Smooth muscle cell (in vitro differentiated cells): ENCODE results near the gene CC2D1B. TPM values are rescaled to one million over a fixed set of nuclear protein-coding genes. Genes with fewer than 3 reads are reported as not detected.

Source experiments
- DNase-seq: peaks from one replicate; lab custom pipeline; 2025; ENCODE audit not compliant: unreplicated experiment; lab: John Stamatoyannopoulos, UW
- H2AFZ ChIP-seq: fragments of 200-600 bp; sonication (generic); 2 replicates; pipeline ENCODE4 v1.6.0; 2016; ENCODE audit warnings: antibody characterized with exemption, low read depth, mild to moderate bottlenecking
- H3F3A ChIP-seq: fragments of 200-600 bp; sonication (generic); 2 replicates; pipeline ENCODE4 v1.6.0; 2017; ENCODE audit warnings: antibody characterized with exemption, low read depth
- H3K27ac ChIP-seq: fragments of 200-600 bp; sonication (generic); 2 replicates; pipeline ENCODE4 v1.5.1; 2016; ENCODE audit warnings: low read depth, mild to moderate bottlenecking
- H3K27me3 ChIP-seq: fragments of 200-600 bp; sonication (generic); 2 replicates; pipeline ENCODE4 v1.6.1; 2016; ENCODE audit warnings: low read depth, mild to moderate bottlenecking
- H3K36me3 ChIP-seq: fragments of 200-600 bp; sonication (generic); 2 replicates; pipeline ENCODE4 v1.5.1; 2016; ENCODE audit warnings: low read depth
- H3K4me1 ChIP-seq: fragments of 200-600 bp; sonication (generic); 2 replicates; pipeline ENCODE4 v1.5.1; 2016; ENCODE audit warnings: low read depth
- H3K4me2 ChIP-seq: fragments of 200-600 bp; sonication (generic); 2 replicates; pipeline ENCODE4 v1.6.0; 2016; ENCODE audit warnings: mild to moderate bottlenecking
- H3K4me3 ChIP-seq: fragments of 200-600 bp; sonication (generic); 2 replicates; pipeline ENCODE4 v1.5.1; 2016; ENCODE audit warnings: mild to moderate bottlenecking
- H3K79me2 ChIP-seq: fragments of 200-600 bp; sonication (generic); 2 replicates; pipeline ENCODE4 v1.6.0; 2016; ENCODE audit warnings: low read depth, mild to moderate bottlenecking
- H3K9ac ChIP-seq: fragments of 200-600 bp; sonication (generic); 2 replicates; pipeline ENCODE4 v1.6.0; 2016; ENCODE audit warnings: low read depth
- H3K9me3 ChIP-seq: fragments of 200-600 bp; sonication (generic); replicated peaks from 2 replicates; pipeline ENCODE4 v1.5.1; 2016; ENCODE audit warnings: low read depth
- H4K20me1 ChIP-seq: fragments of 200-600 bp; sonication (generic); 2 replicates; pipeline ENCODE4 v1.6.0; 2016; ENCODE audit warnings: low read depth
- WGBS: methylation state at CpG from one replicate; pipeline ENCODE4 v1.1.7; 2016; ENCODE audit warnings: low lambda C conversion rate; 5-methylcytosine and 5-hydroxymethylcytosine counted together
- polyA plus RNA-seq: library from polyadenylated mRNA; unstranded; fragments of >200 nt; fragmentation: Nextera tagmentation; extraction: Ambion mirVana; gene quantifications from 2 replicates; pipeline ENCODE4 v1.2.1, GENCODE V29; 2016
- total RNA-seq: library from RNA; depleted of rRNA; stranded (reverse); fragments of >200 nt; gene quantifications from 2 replicates; pipeline ENCODE4 v1.2.3, GENCODE V29; 2014
- TF ChIP-seq, protein P1 (sequence below): fragments of 200-600 bp; sonication (generic); IDR thresholded peaks from 2 replicates; pipeline ENCODE4 v1.5.1; 2017; ENCODE audit warnings: borderline replicate concordance, mild to moderate bottlenecking, antibody characterized with exemption; ENCODE audit not compliant: insufficient read depth, poor library complexity, severe bottlenecking

CC2D1B gene
- total and polyA plus RNA-seq, 2 experiments from 2014 or later, result 7.9 to 12.5 TPM

- Histone ChIP-seq H3F3A (peaks cover 28% of the 10 kb centered on the region), H3K9ac (no peak overlapping the region), H3K36me3 (peaks cover 15% of the 10 kb centered on the region), H3K27ac (no peak overlapping the region), H2AFZ (no peak overlapping the region), H3K27me3 (no peaks in the 10 kb centered on the region), H3K4me1 (peaks cover 10% of the 10 kb centered on the region), H3K4me2 (no peak overlapping the region), H3K79me2 (no peaks in the 10 kb centered on the region), H4K20me1 (no peaks in the 10 kb centered on the region), H3K4me3 (no peak overlapping the region), H3K9me3 (no peaks in the 10 kb centered on the region)
- DNase-seq, result no peak
- TF ChIP-seq, protein P1, sequence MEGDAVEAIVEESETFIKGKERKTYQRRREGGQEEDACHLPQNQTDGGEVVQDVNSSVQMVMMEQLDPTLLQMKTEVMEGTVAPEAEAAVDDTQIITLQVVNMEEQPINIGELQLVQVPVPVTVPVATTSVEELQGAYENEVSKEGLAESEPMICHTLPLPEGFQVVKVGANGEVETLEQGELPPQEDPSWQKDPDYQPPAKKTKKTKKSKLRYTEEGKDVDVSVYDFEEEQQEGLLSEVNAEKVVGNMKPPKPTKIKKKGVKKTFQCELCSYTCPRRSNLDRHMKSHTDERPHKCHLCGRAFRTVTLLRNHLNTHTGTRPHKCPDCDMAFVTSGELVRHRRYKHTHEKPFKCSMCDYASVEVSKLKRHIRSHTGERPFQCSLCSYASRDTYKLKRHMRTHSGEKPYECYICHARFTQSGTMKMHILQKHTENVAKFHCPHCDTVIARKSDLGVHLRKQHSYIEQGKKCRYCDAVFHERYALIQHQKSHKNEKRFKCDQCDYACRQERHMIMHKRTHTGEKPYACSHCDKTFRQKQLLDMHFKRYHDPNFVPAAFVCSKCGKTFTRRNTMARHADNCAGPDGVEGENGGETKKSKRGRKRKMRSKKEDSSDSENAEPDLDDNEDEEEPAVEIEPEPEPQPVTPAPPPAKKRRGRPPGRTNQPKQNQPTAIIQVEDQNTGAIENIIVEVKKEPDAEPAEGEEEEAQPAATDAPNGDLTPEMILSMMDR, result no peak
- 95% methylated on average over 8 of the region's 8 CpGs for WGBS
These were observed 10.6 kb downstream of the CC2D1B start for GRCh38 chr1:52355436-52355835.

DNA sequence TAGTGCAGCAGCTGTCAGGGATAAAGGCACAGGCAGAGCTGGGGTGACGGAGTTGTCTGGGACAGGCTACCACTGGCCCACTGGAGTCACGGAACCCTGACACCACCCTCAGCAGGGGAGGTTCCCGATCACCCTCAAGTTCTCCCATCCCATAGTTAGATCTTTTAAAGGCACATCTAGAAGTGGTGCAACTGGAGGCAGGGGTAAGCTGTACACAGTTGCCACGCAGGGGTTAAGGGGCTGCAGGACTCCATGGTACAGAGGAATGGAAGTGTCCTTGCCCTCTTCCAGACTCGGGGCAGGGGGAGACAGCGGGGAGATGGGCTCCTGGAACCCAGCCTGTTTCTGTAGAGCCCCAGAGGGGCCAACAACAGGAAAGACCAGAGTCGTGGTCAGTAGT, 13.3 kb downstream of the CC2D1B start:
- Histone ChIP-seq H3K4me3 (no peak overlapping the region), H4K20me1 (no peaks in the 10 kb centered on the region), H3K27ac (peak overlapping the region; percentile 89), H3K4me2 (no peak overlapping the region), H3K4me1 (peaks cover 11% of the 10 kb centered on the region), H3F3A (peaks cover 33% of the 10 kb centered on the region), H3K36me3 (peaks cover 15% of the 10 kb centered on the region), H3K27me3 (no peaks in the 10 kb centered on the region), H3K79me2 (no peaks in the 10 kb centered on the region), H3K9me3 (no peaks in the 10 kb centered on the region), H3K9ac (no peak overlapping the region), H2AFZ (no peak overlapping the region)
- 91% methylated on average over 7 of the region's 7 CpGs for WGBS
- no peak for DNase-seq
- TF ChIP-seq, protein P1, result no peak

GRCh38 chr1:52348704-52349300, 17.2 kb downstream of the CC2D1B start:
- 36% methylated on average over 8 of the region's 8 CpGs for WGBS

More at GRCh38 chr1:52348704-52349300, 17.2 kb downstream of the CC2D1B start:
- H3K79me2 ChIP-seq, result no peaks in the 10 kb centered on the region
- no peaks in the 10 kb centered on the region for H4K20me1 ChIP-seq
- DNase-seq, result no peak
- H3K27ac ChIP-seq, result peak overlapping the region; percentile 50
- H3K4me1 ChIP-seq, result peaks cover 11% of the 10 kb centered on the region
- TF ChIP-seq, protein P1, result peak; percentile 13
- no peak overlapping the region for H3K4me2 ChIP-seq
- no peaks in the 10 kb centered on the region for H3K36me3 ChIP-seq
- H3F3A ChIP-seq, result peaks cover 29% of the 10 kb centered on the region
- no peak overlapping the region for H3K9ac ChIP-seq
- no peaks in the 10 kb centered on the region for H3K9me3 ChIP-seq
- H3K27me3 ChIP-seq, result no peaks in the 10 kb centered on the region
- H2AFZ ChIP-seq, result no peak overlapping the region
- no peak overlapping the region for H3K4me3 ChIP-seq
